ENCODE measurements around the gene RNF208. TPM values are rescaled to one million over a fixed set of nuclear protein-coding genes. Genes with fewer than 3 reads are reported as not detected.

The RNF208 gene
- total and polyA plus RNA-seq, 2 of the 4 experiments (the other 2 are of a cell fraction), result 1.2 TPM; not detected in 1

DNA sequence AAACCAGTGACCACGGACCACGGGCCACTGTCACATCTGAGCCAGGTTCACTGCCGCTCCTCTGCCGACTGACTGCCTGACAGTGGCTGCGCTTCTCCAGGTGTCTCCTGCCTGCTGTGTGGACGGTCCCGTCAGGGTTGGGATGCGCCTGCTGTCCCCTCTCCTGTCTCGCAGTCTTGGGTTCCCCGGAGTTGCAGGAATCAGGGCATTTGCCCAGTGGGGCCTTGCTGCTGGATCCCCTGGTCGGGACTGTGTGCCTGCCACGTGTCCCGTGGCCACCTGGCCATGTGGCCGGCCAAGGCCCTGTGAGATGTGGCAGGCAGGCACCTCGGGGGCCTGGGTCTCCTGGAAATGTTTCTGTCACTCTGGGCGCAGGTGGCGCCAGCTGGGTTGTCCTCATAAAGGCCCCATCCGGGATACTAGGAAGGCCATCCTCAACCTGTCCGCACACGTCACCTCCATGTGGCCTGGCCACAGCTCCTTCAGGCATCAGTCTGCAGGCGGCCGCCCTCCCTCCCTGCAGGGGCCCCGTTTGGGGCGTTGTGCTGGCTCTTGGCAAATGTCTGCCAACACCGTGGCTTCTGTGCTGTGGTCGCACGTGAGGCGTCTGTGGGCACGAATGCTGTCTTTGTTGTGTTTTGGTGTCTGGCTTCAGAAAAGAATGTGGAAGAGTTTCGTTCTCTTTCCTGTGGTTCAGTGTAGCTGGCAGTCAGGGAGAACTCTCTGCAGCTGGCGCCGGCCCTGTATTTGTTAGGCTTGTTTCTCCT, 49.1 kb upstream of the RNF208 start:
- no peak overlapping the region for H3K9ac ChIP-seq (ENCODE audit: low read depth, low read length)
- H3K56ac ChIP-seq (ENCODE audit: extremely low read depth, insufficient read depth, low read length), result no peak overlapping the region
- H2AK9ac ChIP-seq (replicated peaks; ENCODE audit: low read depth, low read length, poor library complexity), result no peak overlapping the region
- dilution Hi-C loops (cut with HindIII; ENCODE audit: low sequenced_read_pairs, unreplicated experiment) (no loop called here), in situ Hi-C loops (cut with MboI; ENCODE audit: low sequenced_read_pairs) (no loop called here), intact Hi-C loops (cut with micrococcal nuclease) (no loop called here)
- no peak overlapping the region for H3K4ac ChIP-seq (ENCODE audit: low read depth, low read length)
- H2BK120ac ChIP-seq (ENCODE audit: low read depth, low read length), result no peak overlapping the region
- H3K9me1 ChIP-seq (ENCODE audit: insufficient read depth, low read length), result peaks cover 14% of the 10 kb centered on the region
- H2BK15ac ChIP-seq (ENCODE audit: low read depth, low read length), result no peak overlapping the region
- H2AFZ ChIP-seq (replicated peaks; ENCODE audit: low read length, poor library complexity), result no peak overlapping the region
- peaks cover 13 to 69% of the 10 kb centered on the region in 2 experiments for H3K79me1 ChIP-seq (ENCODE audit: low read depth in 1 of 2, low read length in 2 of 2)
- ChIA-PET CTCF (no interaction called here), POLR2A (ENCODE audit: unreplicated experiment) (no interaction called here)
- no peaks in the 10 kb centered on the region for H3K27me3 ChIP-seq (ENCODE audit: control insufficient read depth, insufficient read depth, low read length)
- ATAC-seq (ENCODE audit: low read depth), result no peak
- no peak for TF ChIP-seq POLR2A (IDR thresholded peaks at IDR 0.05; ENCODE audit: low read depth, low read length)
- no peak for TF ChIP-seq MAFK (IDR thresholded peaks at IDR 0.05; ENCODE audit: low read depth, low read length)
- TF ChIP-seq CHD1 (IDR thresholded peaks at IDR 0.05; ENCODE audit: low read depth, low read length), result no peak
- no peak for TF ChIP-seq RFX5 (IDR thresholded peaks at IDR 0.05; ENCODE audit: low read depth, low read length)
- TF ChIP-seq MXI1 (IDR thresholded peaks at IDR 0.05; ENCODE audit: borderline replicate concordance, low read depth, low read length), result no peak
- no peak for TF ChIP-seq MAZ (IDR thresholded peaks at IDR 0.05; ENCODE audit: borderline replicate concordance, low read depth, low read length)
- TF ChIP-seq, protein P1, sequence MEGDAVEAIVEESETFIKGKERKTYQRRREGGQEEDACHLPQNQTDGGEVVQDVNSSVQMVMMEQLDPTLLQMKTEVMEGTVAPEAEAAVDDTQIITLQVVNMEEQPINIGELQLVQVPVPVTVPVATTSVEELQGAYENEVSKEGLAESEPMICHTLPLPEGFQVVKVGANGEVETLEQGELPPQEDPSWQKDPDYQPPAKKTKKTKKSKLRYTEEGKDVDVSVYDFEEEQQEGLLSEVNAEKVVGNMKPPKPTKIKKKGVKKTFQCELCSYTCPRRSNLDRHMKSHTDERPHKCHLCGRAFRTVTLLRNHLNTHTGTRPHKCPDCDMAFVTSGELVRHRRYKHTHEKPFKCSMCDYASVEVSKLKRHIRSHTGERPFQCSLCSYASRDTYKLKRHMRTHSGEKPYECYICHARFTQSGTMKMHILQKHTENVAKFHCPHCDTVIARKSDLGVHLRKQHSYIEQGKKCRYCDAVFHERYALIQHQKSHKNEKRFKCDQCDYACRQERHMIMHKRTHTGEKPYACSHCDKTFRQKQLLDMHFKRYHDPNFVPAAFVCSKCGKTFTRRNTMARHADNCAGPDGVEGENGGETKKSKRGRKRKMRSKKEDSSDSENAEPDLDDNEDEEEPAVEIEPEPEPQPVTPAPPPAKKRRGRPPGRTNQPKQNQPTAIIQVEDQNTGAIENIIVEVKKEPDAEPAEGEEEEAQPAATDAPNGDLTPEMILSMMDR (conservative IDR thresholded peaks at IDR 0.05; ENCODE audit: low read depth, low read length), result no peak
- TF ChIP-seq SMC3 (IDR thresholded peaks at IDR 0.05; ENCODE audit: low read depth, low read length), result no peak
- TF ChIP-seq FOS (IDR thresholded peaks at IDR 0.05; ENCODE audit: low read depth, low read length), result no peak
- TF ChIP-seq CEBPB (IDR thresholded peaks at IDR 0.05; ENCODE audit: low read depth, low read length), result no peak
- no peak for TF ChIP-seq RCOR1 (IDR thresholded peaks at IDR 0.05; ENCODE audit: insufficient replicate concordance, low read length)
- TF ChIP-seq, protein P2, sequence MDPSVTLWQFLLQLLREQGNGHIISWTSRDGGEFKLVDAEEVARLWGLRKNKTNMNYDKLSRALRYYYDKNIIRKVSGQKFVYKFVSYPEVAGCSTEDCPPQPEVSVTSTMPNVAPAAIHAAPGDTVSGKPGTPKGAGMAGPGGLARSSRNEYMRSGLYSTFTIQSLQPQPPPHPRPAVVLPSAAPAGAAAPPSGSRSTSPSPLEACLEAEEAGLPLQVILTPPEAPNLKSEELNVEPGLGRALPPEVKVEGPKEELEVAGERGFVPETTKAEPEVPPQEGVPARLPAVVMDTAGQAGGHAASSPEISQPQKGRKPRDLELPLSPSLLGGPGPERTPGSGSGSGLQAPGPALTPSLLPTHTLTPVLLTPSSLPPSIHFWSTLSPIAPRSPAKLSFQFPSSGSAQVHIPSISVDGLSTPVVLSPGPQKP (IDR thresholded peaks at IDR 0.05; ENCODE audit: borderline replicate concordance, low read depth, low read length), result no peak
- no peak for TF ChIP-seq RAD21 (IDR thresholded peaks at IDR 0.05; ENCODE audit: low read length)
- no peak for TF ChIP-seq BHLHE40 (IDR thresholded peaks at IDR 0.05; ENCODE audit: low read depth, low read length)
- TF ChIP-seq USF2 (IDR thresholded peaks at IDR 0.05; ENCODE audit: low read depth, low read length), result no peak
- no peak for TF ChIP-seq NFE2L2 (IDR thresholded peaks at IDR 0.05; ENCODE audit: low read depth, low read length)
- no TSS peak for BruUV-seq (replicated peaks)
- H2BK5ac ChIP-seq (ENCODE audit: low read depth, low read length, poor library complexity, severe bottlenecking), result no peak overlapping the region
- H3K14ac ChIP-seq (replicated peaks; ENCODE audit: low read depth, low read length), result no peak overlapping the region
- peaks cover 29% of the 10 kb centered on the region for H4K20me1 ChIP-seq (ENCODE audit: insufficient read depth, low read length)
- no peak overlapping the region for H4K91ac ChIP-seq (ENCODE audit: insufficient read depth, low read depth, low read length)
- H2BK20ac ChIP-seq (ENCODE audit: low read depth, low read length), result no peak overlapping the region
- no peak overlapping the region for H4K5ac ChIP-seq (ENCODE audit: low read depth, low read length)
- WGBS, 2 experiments (ENCODE audit: extremely low coverage in 2 of 2, insufficient read length in 1 of 2), result 93% methylated on average over 25 of the region's 32 CpGs; no CpG with 5 or more reads in 1 of the 2 experiments
- H3K4me1 ChIP-seq (ENCODE audit: control insufficient read depth, insufficient read depth, low read length), result peaks cover 12% of the 10 kb centered on the region
- H3K4me2 ChIP-seq (ENCODE audit: low read depth, low read length), result no peak overlapping the region
- no peak overlapping the region; the same call in 1 of the 2 replicates for H2AK5ac ChIP-seq (ENCODE audit: low read depth, low read length)
- H3K18ac ChIP-seq (ENCODE audit: low read depth, low read length), result no peak overlapping the region
- no peaks in the 10 kb centered on the region for H3K9me3 ChIP-seq (ENCODE audit: control insufficient read depth, insufficient read depth, low read length)
- DNase-seq, result no peak
- H3K36me3 ChIP-seq (ENCODE audit: control insufficient read depth, insufficient read depth, low read length), result peaks cover 48% of the 10 kb centered on the region
- H4K8ac ChIP-seq (ENCODE audit: low read depth in 2 of 2, low read length in 2 of 2), result no peak overlapping the region
- no peak overlapping the region for H3K27ac ChIP-seq (ENCODE audit: insufficient read depth, low read length)
- H3K23ac ChIP-seq (ENCODE audit: low read depth, low read length), result no peak overlapping the region
- no peak overlapping the region for H3K4me3 ChIP-seq (ENCODE audit: insufficient read depth, low read depth, low read length)
